ENCODE data around the gene RAB3A.
A peak's percentile ranks its signal among the peaks of the same experiment; 100 is the strongest.

DNA sequence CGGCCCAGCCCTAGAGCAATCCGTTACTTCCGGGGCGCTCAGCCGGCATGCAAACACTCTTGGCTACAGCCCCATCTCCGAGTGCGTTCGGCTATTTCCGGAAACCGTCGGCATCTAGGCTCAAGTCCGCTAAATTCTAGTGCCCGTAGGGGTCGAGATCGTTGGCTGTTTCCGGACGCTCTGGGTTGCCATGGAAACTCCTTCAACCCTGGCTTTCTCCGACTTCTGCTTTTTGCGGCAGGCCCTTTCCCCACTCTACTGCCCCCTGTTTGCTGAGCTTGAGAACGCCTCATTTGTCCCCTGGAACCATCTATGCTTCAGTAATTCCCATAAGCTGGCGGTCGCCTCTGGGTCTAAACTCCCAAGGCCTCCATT lies 51.4 kb downstream of the RAB3A start:
- TF ChIP-seq, protein P1, sequence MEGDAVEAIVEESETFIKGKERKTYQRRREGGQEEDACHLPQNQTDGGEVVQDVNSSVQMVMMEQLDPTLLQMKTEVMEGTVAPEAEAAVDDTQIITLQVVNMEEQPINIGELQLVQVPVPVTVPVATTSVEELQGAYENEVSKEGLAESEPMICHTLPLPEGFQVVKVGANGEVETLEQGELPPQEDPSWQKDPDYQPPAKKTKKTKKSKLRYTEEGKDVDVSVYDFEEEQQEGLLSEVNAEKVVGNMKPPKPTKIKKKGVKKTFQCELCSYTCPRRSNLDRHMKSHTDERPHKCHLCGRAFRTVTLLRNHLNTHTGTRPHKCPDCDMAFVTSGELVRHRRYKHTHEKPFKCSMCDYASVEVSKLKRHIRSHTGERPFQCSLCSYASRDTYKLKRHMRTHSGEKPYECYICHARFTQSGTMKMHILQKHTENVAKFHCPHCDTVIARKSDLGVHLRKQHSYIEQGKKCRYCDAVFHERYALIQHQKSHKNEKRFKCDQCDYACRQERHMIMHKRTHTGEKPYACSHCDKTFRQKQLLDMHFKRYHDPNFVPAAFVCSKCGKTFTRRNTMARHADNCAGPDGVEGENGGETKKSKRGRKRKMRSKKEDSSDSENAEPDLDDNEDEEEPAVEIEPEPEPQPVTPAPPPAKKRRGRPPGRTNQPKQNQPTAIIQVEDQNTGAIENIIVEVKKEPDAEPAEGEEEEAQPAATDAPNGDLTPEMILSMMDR (IDR thresholded peaks at IDR 0.05), result peak; percentile 16 to 86 (median 62)
- peak in 2 of 3 donors; percentile 29 to 38 for TF ChIP-seq POLR2A (IDR thresholded peaks at IDR 0.05)
